ENCODE data around the gene PARP11. TPM values are rescaled to one million over a fixed set of nuclear protein-coding genes. Genes with fewer than 3 reads are reported as not detected.

The PARP11 gene
- total RNA-seq, 3 donors from 2014 or later (not counting 1 experiment from before 2014, with no cell fraction given), result 18.8 to 27.3 (median 24.7) TPM

DNA sequence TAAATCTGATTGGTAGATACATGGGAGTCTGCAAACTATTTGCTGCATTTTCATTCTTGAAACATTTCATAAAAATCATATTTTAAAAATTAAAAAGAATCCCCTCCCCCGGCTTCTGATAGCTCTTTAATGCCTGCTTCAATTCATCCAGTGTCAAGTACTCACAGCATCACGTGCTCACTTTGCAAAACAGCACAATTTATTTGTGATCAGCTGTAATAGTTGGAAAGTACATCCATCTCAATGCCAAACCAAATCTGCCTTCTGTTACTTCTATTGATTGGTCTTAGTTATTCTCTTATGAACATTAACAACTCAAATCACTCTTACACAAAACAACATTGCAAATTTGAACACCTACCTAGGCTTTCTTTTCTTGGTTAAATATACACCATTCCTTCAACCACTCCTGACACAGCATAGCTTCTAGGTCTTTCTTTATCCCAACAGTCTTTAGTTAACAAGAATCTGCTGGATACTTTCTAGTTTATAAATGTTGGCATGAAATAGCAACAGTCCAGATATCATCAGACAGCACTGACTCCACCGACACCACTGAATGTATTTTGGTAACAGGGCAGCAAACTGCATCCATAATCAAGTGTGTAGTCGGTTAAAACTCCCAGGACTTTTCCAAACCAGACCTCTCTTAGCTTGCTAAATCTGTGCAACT, 58.0 kb downstream of the PARP11 start:
- no peaks in the 10 kb centered on the region for H3K27me3 Mint-ChIP-seq (ENCODE audit: low read depth in 2 of 2)
- Histone ChIP-seq H3K36me3 (ENCODE audit: control insufficient read depth, insufficient read depth, low read length) (peaks cover 24% of the 10 kb centered on the region), H3K27me3 (ENCODE audit: control insufficient read depth, insufficient read depth, low read length) (no peaks in the 10 kb centered on the region), H3K4me1 (ENCODE audit: control insufficient read depth, insufficient read depth, low read length) (no peaks in the 10 kb centered on the region), H3K9me3 (ENCODE audit: control insufficient read depth, insufficient read depth, low read length) (no peaks in the 10 kb centered on the region), H3K27ac (ENCODE audit: low read length) (no peak overlapping the region), H3K4me3 (ENCODE audit: low read length) (no peak overlapping the region)
- WGBS (ENCODE audit: insufficient coverage), result 96% methylated on average over 4 of the region's 4 CpGs
- intact Hi-C loops (cut with micrococcal nuclease), result no loop called here
- H3K4me3 Mint-ChIP-seq, result no peak overlapping the region
- H3K4me1 Mint-ChIP-seq, result no peaks in the 10 kb centered on the region
- TF ChIP-seq, protein P1, sequence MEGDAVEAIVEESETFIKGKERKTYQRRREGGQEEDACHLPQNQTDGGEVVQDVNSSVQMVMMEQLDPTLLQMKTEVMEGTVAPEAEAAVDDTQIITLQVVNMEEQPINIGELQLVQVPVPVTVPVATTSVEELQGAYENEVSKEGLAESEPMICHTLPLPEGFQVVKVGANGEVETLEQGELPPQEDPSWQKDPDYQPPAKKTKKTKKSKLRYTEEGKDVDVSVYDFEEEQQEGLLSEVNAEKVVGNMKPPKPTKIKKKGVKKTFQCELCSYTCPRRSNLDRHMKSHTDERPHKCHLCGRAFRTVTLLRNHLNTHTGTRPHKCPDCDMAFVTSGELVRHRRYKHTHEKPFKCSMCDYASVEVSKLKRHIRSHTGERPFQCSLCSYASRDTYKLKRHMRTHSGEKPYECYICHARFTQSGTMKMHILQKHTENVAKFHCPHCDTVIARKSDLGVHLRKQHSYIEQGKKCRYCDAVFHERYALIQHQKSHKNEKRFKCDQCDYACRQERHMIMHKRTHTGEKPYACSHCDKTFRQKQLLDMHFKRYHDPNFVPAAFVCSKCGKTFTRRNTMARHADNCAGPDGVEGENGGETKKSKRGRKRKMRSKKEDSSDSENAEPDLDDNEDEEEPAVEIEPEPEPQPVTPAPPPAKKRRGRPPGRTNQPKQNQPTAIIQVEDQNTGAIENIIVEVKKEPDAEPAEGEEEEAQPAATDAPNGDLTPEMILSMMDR (IDR thresholded peaks at IDR 0.05), result no peak
- H3K27ac Mint-ChIP-seq, result no peak overlapping the region
- ATAC-seq (no peak), DNase-seq (no peak)
- H3K36me3 Mint-ChIP-seq, result no peaks in the 10 kb centered on the region
- H3K9me3 Mint-ChIP-seq, result no peaks in the 10 kb centered on the region

DNA sequence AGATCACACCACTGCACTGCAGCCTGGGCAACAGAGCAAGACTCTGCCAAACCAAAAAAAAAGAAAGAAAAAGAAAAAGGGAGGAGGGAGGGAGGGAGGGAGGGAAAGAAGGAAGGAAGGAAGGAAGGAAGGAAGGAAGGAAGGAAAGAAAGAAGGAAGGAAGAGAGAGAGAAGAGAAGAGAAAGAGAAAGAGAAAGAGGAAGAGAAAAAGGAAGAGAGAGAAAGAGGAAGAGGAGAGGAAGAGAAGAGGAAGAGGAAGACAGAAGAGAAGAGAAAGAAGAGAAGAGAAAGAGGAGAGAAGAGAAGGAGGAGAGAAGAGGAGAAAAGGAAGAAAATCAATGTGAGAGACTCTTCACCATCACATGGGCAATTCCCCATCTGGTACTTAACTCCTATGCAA, 62.7 kb downstream of the PARP11 start:
- Histone ChIP-seq H3K9me3 (ENCODE audit: control insufficient read depth, insufficient read depth, low read length) (no peaks in the 10 kb centered on the region), H3K4me3 (ENCODE audit: low read length) (no peak overlapping the region), H3K27me3 (ENCODE audit: control insufficient read depth, insufficient read depth, low read length) (no peaks in the 10 kb centered on the region), H3K27ac (ENCODE audit: low read length) (no peak overlapping the region), H3K36me3 (ENCODE audit: control insufficient read depth, insufficient read depth, low read length) (peaks cover 33% of the 10 kb centered on the region), H3K4me1 (ENCODE audit: control insufficient read depth, insufficient read depth, low read length) (no peaks in the 10 kb centered on the region)
- no peaks in the 10 kb centered on the region for H3K27me3 Mint-ChIP-seq (ENCODE audit: low read depth in 2 of 2)
- H3K9me3 Mint-ChIP-seq, result no peaks in the 10 kb centered on the region
- H3K27ac Mint-ChIP-seq, result no peak overlapping the region
- H3K4me1 Mint-ChIP-seq, result no peaks in the 10 kb centered on the region
- no peak overlapping the region for H3K4me3 Mint-ChIP-seq
- H3K36me3 Mint-ChIP-seq, result peaks cover 11% of the 10 kb centered on the region
- ATAC-seq (no peak), DNase-seq (no peak)
- intact Hi-C loops (cut with micrococcal nuclease), result no loop called here
- TF ChIP-seq, protein P1 (IDR thresholded peaks at IDR 0.05), result no peak

GRCh38 chr12:3810016-3810370, 63.2 kb downstream of the PARP11 start:
- TF ChIP-seq, protein P1 (IDR thresholded peaks at IDR 0.05), result no peak

More at GRCh38 chr12:3810016-3810370, 63.2 kb downstream of the PARP11 start:
- no peaks in the 10 kb centered on the region for H3K4me1 Mint-ChIP-seq
- H3K36me3 Mint-ChIP-seq, result peaks cover 11% of the 10 kb centered on the region
- H3K27ac Mint-ChIP-seq, result no peak overlapping the region
- no peaks in the 10 kb centered on the region for H3K9me3 Mint-ChIP-seq
- Histone ChIP-seq H3K9me3 (ENCODE audit: control insufficient read depth, insufficient read depth, low read length) (no peaks in the 10 kb centered on the region), H3K4me1 (ENCODE audit: control insufficient read depth, insufficient read depth, low read length) (no peaks in the 10 kb centered on the region), H3K27me3 (ENCODE audit: control insufficient read depth, insufficient read depth, low read length) (no peaks in the 10 kb centered on the region), H3K27ac (ENCODE audit: low read length) (no peak overlapping the region), H3K4me3 (ENCODE audit: low read length) (no peak overlapping the region), H3K36me3 (ENCODE audit: control insufficient read depth, insufficient read depth, low read length) (peaks cover 33% of the 10 kb centered on the region)
- DNase-seq (no peak), ATAC-seq (no peak)
- H3K4me3 Mint-ChIP-seq, result no peak overlapping the region
- intact Hi-C loops (cut with micrococcal nuclease), result no loop called here
- no peaks in the 10 kb centered on the region for H3K27me3 Mint-ChIP-seq (ENCODE audit: low read depth in 2 of 2)
- over 99% methylated on average over 5 of the region's 5 CpGs for WGBS (ENCODE audit: insufficient coverage)
